H54 (cell line): ENCODE measurements around the gene YWHAE.
"Not testable (repeated sequence)": the region's sequence is repeated elsewhere in the genome, so short reads cannot be mapped to it uniquely, and the experiment has no call there.

ENCODE experiments used
- DNase-seq: peaks from one replicate; pipeline ENCODE4 v3.0.0; 2011; ENCODE audit warnings: low spot score, mixed read lengths; ENCODE audit not compliant: insufficient read length
- FAIRE-seq: peaks from 3 replicates; lab custom pipeline; 2011; peaks lifted over from hg19 to GRCh38; lab: Jason Lieb, UNC
- POLR2A ChIP-seq: IDR thresholded peaks from 2 replicates; pipeline ENCODE4 v1.6.1; 2011; ENCODE audit warnings: low read depth, mild to moderate bottlenecking, low read length

Gene YWHAE

GRCh38 chr17:1421470-1421869 lies 21.4 kb upstream of the YWHAE start:
- no peak for FAIRE-seq
- DNase-seq = no peak

DNA sequence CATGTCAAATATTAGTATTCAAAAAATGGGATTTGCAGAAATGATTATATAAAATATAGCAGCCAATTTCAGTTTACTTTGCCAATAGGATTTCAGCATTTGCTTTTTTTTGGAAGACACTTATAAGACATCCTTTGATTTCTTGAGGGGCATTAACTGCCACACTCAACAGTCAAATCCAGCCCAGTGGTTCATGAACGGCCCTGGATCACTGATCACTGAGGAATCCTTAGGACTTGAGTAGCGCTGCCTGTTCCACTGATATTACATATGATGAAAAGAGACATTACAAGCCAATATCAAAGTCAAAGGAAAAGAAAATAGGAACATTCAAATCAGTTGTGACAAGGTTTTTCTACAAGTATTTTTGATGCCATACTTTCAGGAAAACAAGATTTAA lies 21.0 kb upstream of the YWHAE start:
- no peak for TF ChIP-seq POLR2A
- DNase-seq (no peak), FAIRE-seq (no peak)

More at GRCh38 chr17:1421470-1421869, 21.4 kb upstream of the YWHAE start:
- TF ChIP-seq POLR2A = no peak

GRCh38 chr17:1420163-1420562 lies 20.1 kb upstream of the YWHAE start:
- TF ChIP-seq POLR2A = no peak
- DNase-seq (no peak), FAIRE-seq (no peak)

- not testable (repeated sequence) for DNase-seq, FAIRE-seq
These were observed 18.5 kb upstream of the YWHAE start for GRCh38 chr17:1418476-1418875.

- no peak for FAIRE-seq
- DNase-seq = no peak
- TF ChIP-seq POLR2A = no peak
These were observed 16.4 kb upstream of the YWHAE start for GRCh38 chr17:1416414-1416813.

GRCh38 chr17:1414634-1415033 lies 14.6 kb upstream of the YWHAE start:
- TF ChIP-seq POLR2A = no peak
- no peak for FAIRE-seq
- DNase-seq = no peak

DNA sequence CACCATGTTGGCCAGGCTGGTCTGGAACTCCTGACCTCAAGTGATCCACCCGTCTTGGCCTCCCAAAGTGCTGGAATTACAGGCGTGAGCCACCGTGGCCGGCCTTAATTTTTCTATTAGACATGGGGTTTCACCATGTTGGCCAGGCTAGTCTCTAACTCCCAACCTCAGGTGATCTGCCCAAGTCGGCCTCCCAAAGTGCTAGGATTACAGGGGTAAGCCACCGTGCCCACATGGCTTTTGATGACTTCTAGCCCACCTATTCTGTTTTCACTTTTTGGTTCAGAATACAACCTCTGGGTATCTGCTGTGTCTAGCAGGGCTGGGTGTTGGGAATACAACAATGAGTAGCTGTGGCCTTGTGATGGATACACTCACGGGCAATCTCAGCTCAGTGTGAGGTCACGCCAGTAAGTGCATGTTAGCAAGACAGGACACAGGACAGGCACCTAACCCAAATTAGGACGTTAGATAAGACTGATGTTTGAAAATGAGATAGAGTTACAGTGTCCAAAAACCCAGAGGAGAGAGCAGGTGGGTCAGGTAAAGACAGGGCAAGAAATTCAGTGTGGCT lies 14.1 kb upstream of the YWHAE start:
- FAIRE-seq = no peak
- no peak for TF ChIP-seq POLR2A
- DNase-seq = no peak

- FAIRE-seq (no peak), DNase-seq (peak; percentile 61)
- TF ChIP-seq POLR2A = no peak
These were observed 13.3 kb upstream of the YWHAE start for GRCh38 chr17:1413281-1413791.

GRCh38 chr17:1412185-1413110 lies 12.4 kb upstream of the YWHAE start:
- DNase-seq (no peak), FAIRE-seq (no peak)
- no peak for TF ChIP-seq POLR2A

DNA sequence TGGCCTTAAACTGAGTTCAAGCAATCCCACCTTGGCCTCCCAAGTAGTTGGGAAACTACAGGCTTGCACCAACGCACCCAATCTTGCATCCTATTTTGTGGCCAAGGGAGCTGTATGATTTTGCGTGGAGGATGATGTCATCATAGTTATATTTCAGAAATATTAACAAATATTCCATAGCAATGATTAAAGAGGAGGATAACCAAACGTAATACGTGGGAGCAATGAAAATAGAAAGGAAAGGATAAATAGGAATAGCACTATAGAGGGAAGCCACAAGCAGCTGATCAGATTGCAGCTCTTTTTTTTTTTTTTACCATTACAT lies 2.2 kb upstream of the YWHAE start:
- DNase-seq (no peak), FAIRE-seq (no peak)
- TF ChIP-seq POLR2A = no peak

DNA sequence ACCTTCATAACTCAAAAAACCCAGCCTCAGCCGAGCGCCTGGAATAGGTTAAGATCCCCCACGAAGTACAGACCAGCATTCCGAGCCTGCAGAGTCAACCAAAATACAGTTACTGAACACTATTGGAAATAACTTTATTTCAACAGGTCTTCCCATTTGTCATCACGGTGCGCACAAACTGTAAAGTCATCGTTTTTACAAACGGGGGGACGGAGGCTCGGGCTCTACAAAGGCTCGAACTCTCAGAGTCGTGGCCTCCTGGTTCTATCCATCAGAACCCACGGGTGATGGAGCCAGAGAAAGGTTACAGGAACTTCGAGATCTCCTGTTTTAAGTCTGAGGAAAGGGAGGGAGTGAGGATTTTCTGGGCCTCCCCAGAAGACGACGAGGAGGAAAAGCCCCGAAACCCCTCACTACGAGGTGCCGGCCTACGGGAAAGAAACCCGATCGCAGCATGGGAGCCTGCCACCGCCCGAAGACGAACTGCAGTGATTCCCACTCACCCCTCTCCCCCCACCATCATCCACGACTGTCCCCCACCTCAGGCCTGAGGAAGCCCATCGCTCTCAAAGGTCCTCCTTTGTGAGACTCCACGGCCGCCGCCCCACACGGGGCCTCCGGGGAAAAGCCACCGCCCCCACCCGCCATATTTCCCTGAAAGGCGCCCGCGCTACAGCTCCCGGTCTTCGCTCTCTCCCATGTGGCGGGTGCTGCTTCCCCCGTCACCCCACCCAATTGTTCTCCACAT lies 917 bp downstream of the YWHAE start:
- no peak for TF ChIP-seq POLR2A

DNA sequence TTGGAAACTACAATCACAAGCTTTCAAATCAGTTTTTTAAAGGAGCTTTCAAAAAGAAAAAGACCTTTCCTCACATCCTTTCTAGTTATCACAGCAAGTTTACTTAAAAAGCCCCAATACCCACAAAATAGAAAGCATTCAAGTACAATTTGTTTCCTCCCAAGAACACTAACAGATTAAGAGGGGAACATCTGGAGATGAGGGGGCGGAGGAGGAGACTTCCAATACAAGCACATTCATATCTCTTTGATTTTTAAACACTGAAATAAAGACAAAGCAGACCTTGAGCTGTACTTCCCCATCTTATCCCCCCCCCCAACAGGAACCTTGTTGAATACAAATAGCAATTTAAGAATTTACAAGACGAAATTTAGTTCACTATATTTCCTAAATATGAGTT lies 2.0 kb downstream of the YWHAE start:
- TF ChIP-seq POLR2A = no peak
- no peak for FAIRE-seq
- DNase-seq = no peak

More for the DNA sequence above, 917 bp downstream of the YWHAE start:
- FAIRE-seq (no peak), DNase-seq (no peak)

DNA sequence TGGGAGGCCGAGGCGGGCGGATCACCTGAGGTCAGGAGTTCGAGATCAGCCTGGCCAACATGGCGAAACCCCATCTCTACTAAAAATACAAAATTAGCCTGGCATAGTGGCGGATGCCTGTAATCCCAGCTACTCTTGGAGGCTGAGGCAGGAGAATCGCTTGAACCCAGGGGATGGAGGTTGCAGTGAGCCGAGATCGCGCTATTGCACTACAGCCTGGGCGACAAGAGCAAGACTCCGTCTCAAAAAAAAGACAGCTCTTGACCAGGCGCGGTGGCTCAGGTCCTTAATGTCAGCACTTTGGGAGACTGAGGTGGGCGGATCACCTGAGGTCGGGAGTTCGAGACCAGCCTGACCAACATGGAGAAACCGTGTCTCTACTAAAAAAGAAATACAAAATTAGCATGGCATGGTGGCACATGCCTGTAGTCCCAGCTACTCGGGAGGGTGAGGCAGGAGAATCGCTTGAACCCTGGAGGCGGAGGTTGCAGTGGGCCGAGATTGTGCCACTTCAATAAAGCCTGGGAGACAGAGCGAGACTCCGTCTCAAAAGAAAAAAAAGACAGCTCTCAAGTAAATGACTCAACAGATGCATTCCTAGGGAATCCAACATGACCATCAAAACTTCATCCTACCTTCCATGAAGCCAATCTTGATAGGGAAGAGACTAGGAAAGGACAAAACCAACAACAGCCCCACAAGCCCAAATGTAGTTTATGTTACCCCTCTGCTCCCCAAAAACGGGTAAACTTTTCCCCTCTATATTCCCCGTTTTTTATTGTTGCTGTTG lies 4.0 kb downstream of the YWHAE start:
- DNase-seq, FAIRE-seq: not testable (repeated sequence)
